PC-3 (cell line): ENCODE data around the gene SOX18. TPM values are rescaled to one million over a fixed set of nuclear protein-coding genes. Genes with fewer than 3 reads are reported as not detected.
A peak's percentile ranks its signal among the peaks of the same experiment; 100 is the strongest.

Experiments
- ATAC-seq: fragments of 200-7000 bp; cut with Tn5 transposase; 2 replicates; pipeline ENCODE4 v1.9.1; 2020; ENCODE audit warnings: mild to moderate bottlenecking, moderate library complexity
- Bru-seq: library from RNA; stranded (reverse); fragments of 400-500 nt; gene quantifications from one replicate; lab custom pipeline; 2021; lab: Mats Ljungman, UMichigan
- BruChase-seq, 2 experiments: library from RNA; stranded (reverse); fragments of 400-500 nt; gene quantifications; one replicate each; lab custom pipeline; 2021; lab: Mats Ljungman, UMichigan
- BruUV-seq: library from RNA; stranded (reverse); fragments of 400-500 nt; replicated peaks from 2 replicates; lab custom pipeline; 2021; lab: Mats Ljungman, UMichigan
- CTCF ChIA-PET: fragments of 300-600 bp; sonication (Branson Sonifier 250); formaldehyde crosslinking; loops from one replicate; lab custom pipeline; 2022; ENCODE audit warnings: antibody characterized with exemption; lab: Charles Lee
- POLR2A ChIA-PET: fragments of 300-600 bp; sonication (Branson Sonifier 250); formaldehyde crosslinking; loops from one replicate; lab custom pipeline; 2022; ENCODE audit warnings: antibody characterized with exemption; ENCODE audit not compliant: unreplicated experiment; lab: Charles Lee
- DNase-seq: peaks from one replicate; pipeline ENCODE4 v3.0.0-alpha.2; 2015
- H2AFZ ChIP-seq: fragments of 300-600 bp; sonication (generic); 2 replicates; pipeline ENCODE4 v1.6.0; 2016; ENCODE audit warnings: antibody characterized with exemption, low read length
- H3F3A ChIP-seq: fragments of 300-600 bp; sonication (generic); one replicate; pipeline ENCODE4 v1.6.0; 2017; ENCODE audit warnings: antibody characterized with exemption, low read length, control low read depth, mild to moderate bottlenecking; ENCODE audit not compliant: unreplicated experiment
- H3K27ac ChIP-seq: fragments of 300-600 bp; sonication (generic); 2 replicates; pipeline ENCODE4 v1.5.1; 2016; ENCODE audit warnings: mild to moderate bottlenecking, low read length
- H3K27me3 ChIP-seq: fragments of 300-600 bp; sonication (generic); 2 replicates; pipeline ENCODE4 v1.6.1; 2016; ENCODE audit warnings: low read length, mixed read lengths
- H3K36me3 ChIP-seq: fragments of 300-600 bp; sonication (generic); 2 replicates; pipeline ENCODE4 v1.6.1; 2016; ENCODE audit warnings: low read depth, mixed run types, low read length, mixed read lengths
- H3K4me1 ChIP-seq: fragments of 300-600 bp; sonication (generic); 2 replicates; pipeline ENCODE4 v1.5.1; 2016; ENCODE audit warnings: low read length; ENCODE audit not compliant: insufficient read depth
- H3K4me2 ChIP-seq: fragments of 300-600 bp; sonication (generic); 2 replicates; pipeline ENCODE4 v1.6.0; 2016; ENCODE audit warnings: low read length
- H3K4me3 ChIP-seq: fragments of 300-600 bp; sonication (generic); 2 replicates; pipeline ENCODE4 v1.5.1; 2016; ENCODE audit warnings: mild to moderate bottlenecking, low read length, mixed read lengths
- H3K79me2 ChIP-seq: fragments of 300-600 bp; sonication (generic); 2 replicates; pipeline ENCODE4 v1.6.1; 2017; ENCODE audit warnings: low read length, mixed read lengths
- H3K9ac ChIP-seq: fragments of 300-600 bp; sonication (generic); 2 replicates; pipeline ENCODE4 v1.6.0; 2016; ENCODE audit warnings: mild to moderate bottlenecking, low read length
- H3K9me2 ChIP-seq: fragments of 300-600 bp; sonication (generic); replicated peaks from 2 replicates; pipeline ENCODE4 v1.6.1; 2016; ENCODE audit warnings: mixed run types, low read length, mixed read lengths
- H3K9me3 ChIP-seq: fragments of 300-600 bp; sonication (generic); 2 replicates; pipeline ENCODE4 v1.6.1; 2016; ENCODE audit warnings: low read length, mixed read lengths
- H4K20me1 ChIP-seq: fragments of 300-600 bp; sonication (generic); 2 replicates; pipeline ENCODE4 v1.6.1; 2016; ENCODE audit warnings: low read length, mixed read lengths
- CTCF ChIP-seq: fragments of 300-600 bp; sonication (generic); conservative IDR thresholded peaks from 2 replicates; pipeline ENCODE4 v1.5.1; 2017; ENCODE audit warnings: antibody characterized with exemption, low read depth, mild to moderate bottlenecking, low read length
- EZH2 ChIP-seq: fragments of 300-600 bp; sonication (generic); IDR thresholded peaks from one replicate; pipeline ENCODE4 v1.6.1; 2017; ENCODE audit warnings: antibody characterized with exemption, mild to moderate bottlenecking, low read length; ENCODE audit not compliant: unreplicated experiment
- EZH2phosphoT487 ChIP-seq: fragments of 300-600 bp; sonication (generic); IDR thresholded peaks from 2 replicates; pipeline ENCODE4 v1.6.1; 2018; ENCODE audit warnings: mild to moderate bottlenecking, antibody characterized with exemption, low read length, borderline replicate concordance
- intact Hi-C: fragments of 100-400 bp; cut with micrococcal nuclease; formaldehyde crosslinking; loops from 2 replicates; pipeline ENCODE4 v1.9.0; 2023
- long read RNA-seq: library from polyadenylated mRNA; unstranded; transcript quantifications from one replicate; pipeline ENCODE4 v2.0.0, GENCODE V29; 2021; ENCODE audit not compliant: unreplicated experiment
- total RNA-seq: library from RNA; depleted of rRNA; stranded (reverse); fragments of >200 nt; gene quantifications from 2 replicates; pipeline ENCODE4 v1.2.3, GENCODE V29; 2014; rRNA removed

The SOX18 gene
- total RNA-seq (1.1 and 1.5 TPM in 2 replicates), Bru-seq, nascent RNA (percentile 17 among the genes with signal in this experiment), BruChase-seq, experiment 1, labeled RNA remaining after a 6-hour chase (not detected), BruChase-seq, experiment 2, labeled RNA remaining after a 2-hour chase (percentile 21 among the genes with signal in this experiment)
- long read RNA-seq, partial matches to known transcripts = 1 of 1 reads
- long read RNA-seq, other reads (novel, unspliced or antisense) = 0 of 1 reads

GRCh38 chr20:64049060-64049877 is at the start of gene SOX18:
Gene SOX18 (minus strand): TSS chr20:64049639. CDS start chr20:64049516, 123 bp downstream.
- no peaks in the 10 kb centered on the region for H3F3A ChIP-seq
- H2AFZ ChIP-seq = no peak within 1 kb of the TSS
- BruUV-seq = no TSS peak
- DNase-seq (peak; percentile 31), ATAC-seq (peak; percentile 18)
- no peak within 1 kb of the TSS for H3K9ac ChIP-seq
- TF ChIP-seq EZH2 (no peak), EZH2phosphoT487 (no peak), CTCF (no peak)
- no peaks in the 10 kb centered on the region for H3K9me3 ChIP-seq
- H3K79me2 ChIP-seq = no peaks in the 10 kb centered on the region
- no peaks in the 10 kb centered on the region for H3K27me3 ChIP-seq
- H3K4me1 ChIP-seq = peaks cover 19% of the 10 kb centered on the region
- peak within 1 kb of the TSS; percentile 60 for H3K4me2 ChIP-seq
- intact Hi-C loops = no loop called here
- no peak within 1 kb of the TSS for H3K4me3 ChIP-seq
- no peak within 1 kb of the TSS for H3K27ac ChIP-seq
- H3K9me2 ChIP-seq = no peaks in the 10 kb centered on the region
- ChIA-PET POLR2A (no interaction called here), CTCF (no interaction called here)
- no peaks in the 10 kb centered on the region for H3K36me3 ChIP-seq
- no peaks in the 10 kb centered on the region for H4K20me1 ChIP-seq

DNA sequence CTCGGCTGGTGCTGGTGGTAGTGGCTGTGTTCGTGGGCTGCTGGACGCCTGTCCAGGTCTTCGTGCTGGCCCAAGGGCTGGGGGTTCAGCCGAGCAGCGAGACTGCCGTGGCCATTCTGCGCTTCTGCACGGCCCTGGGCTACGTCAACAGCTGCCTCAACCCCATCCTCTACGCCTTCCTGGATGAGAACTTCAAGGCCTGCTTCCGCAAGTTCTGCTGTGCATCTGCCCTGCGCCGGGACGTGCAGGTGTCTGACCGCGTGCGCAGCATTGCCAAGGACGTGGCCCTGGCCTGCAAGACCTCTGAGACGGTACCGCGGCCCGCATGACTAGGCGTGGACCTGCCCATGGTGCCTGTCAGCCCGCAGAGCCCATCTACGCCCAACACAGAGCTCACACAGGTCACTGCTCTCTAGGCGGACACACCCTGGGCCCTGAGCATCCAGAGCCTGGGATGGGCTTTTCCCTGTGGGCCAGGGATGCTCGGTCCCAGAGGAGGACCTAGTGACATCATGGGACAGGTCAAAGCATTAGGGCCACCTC is 49.1 kb upstream of the SOX18 start:
- TF ChIP-seq CTCF = no peak
- TF ChIP-seq EZH2phosphoT487 = no peak
- no peak for TF ChIP-seq EZH2
- ChIA-PET POLR2A (interaction anchor here (0.7 kb wide), 1 partner anchor 108 kb away, joined by 3 read pairs; no protein-coding TSS in a partner anchor), CTCF (no interaction called here)
- H3K9me3 ChIP-seq = no peaks in the 10 kb centered on the region
- no peak for ATAC-seq
- H3K36me3 ChIP-seq = no peaks in the 10 kb centered on the region
- no peak overlapping the region for H3K27ac ChIP-seq
- no peak overlapping the region for H3K4me2 ChIP-seq
- no TSS peak for BruUV-seq
- H4K20me1 ChIP-seq = no peaks in the 10 kb centered on the region
- H3F3A ChIP-seq = no peaks in the 10 kb centered on the region
- H3K9ac ChIP-seq = no peak overlapping the region
- intact Hi-C loops = no loop called here
- no peaks in the 10 kb centered on the region for H3K9me2 ChIP-seq
- no peaks in the 10 kb centered on the region for H3K4me1 ChIP-seq
- no peak overlapping the region for H2AFZ ChIP-seq
- no peak overlapping the region for H3K4me3 ChIP-seq
- H3K79me2 ChIP-seq = no peaks in the 10 kb centered on the region
- H3K27me3 ChIP-seq = 0 out of 2 replicates have a peak, but pooled peaks cover 7% of the 10 kb centered on the region
- DNase-seq = no peak
